CD14-positive monocyte (primary cell): ENCODE results near the gene CAMSAP3. TPM values are rescaled to one million over a fixed set of nuclear protein-coding genes. Genes with fewer than 3 reads are reported as not detected.

ENCODE experiments used
- DNase-seq, 3 donors: peaks; one replicate each; pipeline ENCODE4 v3.0.0-alpha.2; 2011 to 2022
- H2AFZ ChIP-seq: 2 replicates; pipeline ENCODE4 v1.6.0; 2012; ENCODE audit warnings: mild to moderate bottlenecking, low read depth, low read length, inconsistent platforms; ENCODE audit not compliant: insufficient read depth, poor library complexity, severe bottlenecking
- H3K27ac ChIP-seq, 2 donors: 1 replicate in 1 of 2; 2 replicates in 1 of 2; pipeline ENCODE4 v1.5.1; 2012 to 2013; ENCODE audit warnings: low read length in 2 of 2, control low read depth in 1 of 2, inconsistent platforms in 1 of 2, low read depth in 1 of 2, mild to moderate bottlenecking in 1 of 2
- H3K27me3 ChIP-seq, 2 donors: one replicate each; pipeline versions ENCODE4 v1.6.0 to v1.6.1; 2011 to 2013; ENCODE audit warnings: low read length in 2 of 2; ENCODE audit not compliant: control insufficient read depth in 2 of 2, insufficient read depth in 2 of 2
- H3K36me3 ChIP-seq, 2 donors: replicated peaks in 1 of 2; 1 replicate in 1 of 2; 2 replicates in 1 of 2; pipeline versions ENCODE4 v1.5.1 to v1.6.1; 2012 to 2013; ENCODE audit warnings: low read length in 2 of 2, control low read depth in 1 of 2, inconsistent platforms in 1 of 2, mild to moderate bottlenecking in 1 of 2; ENCODE audit not compliant: insufficient read depth in 2 of 2, control insufficient read depth in 1 of 2
- H3K4me1 ChIP-seq, 2 donors: 1 replicate in 1 of 2; 2 replicates in 1 of 2; pipeline versions ENCODE4 v1.5.1 to v1.6.1; 2012 to 2013; ENCODE audit warnings: low read length in 2 of 2, control low read depth in 1 of 2, inconsistent platforms in 1 of 2, mild to moderate bottlenecking in 1 of 2, moderate library complexity in 1 of 2; ENCODE audit not compliant: insufficient read depth in 2 of 2, control insufficient read depth in 1 of 2
- H3K4me2 ChIP-seq: replicated peaks from 2 replicates; pipeline ENCODE3; 2012; ENCODE audit warnings: low read length, moderate library complexity, mild to moderate bottlenecking; ENCODE audit not compliant: poor library complexity, severe bottlenecking; ENCODE audit errors: extremely low read depth
- H3K4me3 ChIP-seq, 3 experiments: fragments of 200-600 bp in 1 of 3; sonication (generic) in 1 of 3; replicated peaks in 1 of 3; 1 replicate in 2 of 3; 2 replicates in 1 of 3; pipeline ENCODE4 v1.5.1; 2011 to 2013; ENCODE audit warnings: low read length in 3 of 3, mild to moderate bottlenecking in 3 of 3, control low read depth in 2 of 3, low read depth in 2 of 3, inconsistent platforms in 1 of 3, moderate library complexity in 1 of 3
- H3K79me2 ChIP-seq: 2 replicates; pipeline ENCODE4 v1.6.0; 2012; ENCODE audit warnings: mild to moderate bottlenecking, control low read depth, inconsistent platforms, low read length, moderate library complexity; ENCODE audit not compliant: insufficient read depth
- H3K9ac ChIP-seq: 2 replicates; pipeline ENCODE4 v1.6.0; 2017; ENCODE audit warnings: low read length, mild to moderate bottlenecking; ENCODE audit not compliant: insufficient read depth, poor library complexity, severe bottlenecking
- H3K9me3 ChIP-seq, 2 donors: replicated peaks in 1 of 2; 1 replicate in 1 of 2; 2 replicates in 1 of 2; pipeline versions ENCODE4 v1.5.1 to v1.6.1; 2012 to 2013; ENCODE audit warnings: low read length in 2 of 2, control low read depth in 1 of 2; ENCODE audit not compliant: control insufficient read depth in 1 of 2, insufficient read depth in 1 of 2
- H4K20me1 ChIP-seq: 2 replicates; pipeline ENCODE4 v1.6.0; 2012; ENCODE audit warnings: mild to moderate bottlenecking, low read length, control low read depth, moderate library complexity; ENCODE audit not compliant: insufficient read depth
- H3K27ac Mint-ChIP-seq, 7 donors: one replicate each; pipeline ENCODE4 v1.8.0; 2020; ENCODE audit warnings: mild to moderate bottlenecking in 7 of 7, mixed read lengths in 7 of 7, moderate library complexity in 6 of 7, inconsistent platforms in 2 of 7
- H3K27me3 Mint-ChIP-seq, 3 donors: one replicate each; pipeline ENCODE4 v1.8.0; 2021 to 2022; ENCODE audit warnings: low read depth in 3 of 3, mild to moderate bottlenecking in 3 of 3, mixed read lengths in 3 of 3, moderate library complexity in 3 of 3, inconsistent platforms in 1 of 3
- H3K36me3 Mint-ChIP-seq, 2 donors: one replicate each; pipeline ENCODE4 v1.8.0; 2020; ENCODE audit warnings: mixed read lengths in 2 of 2, inconsistent platforms in 1 of 2, mild to moderate bottlenecking in 1 of 2
- H3K4me1 Mint-ChIP-seq: one replicate; pipeline ENCODE4 v1.8.0; 2020; ENCODE audit warnings: mild to moderate bottlenecking, mixed read lengths
- H3K4me3 Mint-ChIP-seq, 2 donors: one replicate each; pipeline ENCODE4 v1.8.0; 2020; ENCODE audit warnings: mild to moderate bottlenecking in 2 of 2, mixed read lengths in 2 of 2, moderate library complexity in 1 of 2
- H3K9me3 Mint-ChIP-seq, 7 donors: one replicate each; pipeline ENCODE4 v1.8.0; 2020 to 2022; ENCODE audit warnings: mixed read lengths in 7 of 7, mild to moderate bottlenecking in 6 of 7, moderate library complexity in 6 of 7, inconsistent platforms in 2 of 7
- CTCF ChIP-seq: fragments of 200-600 bp; IDR thresholded peaks from one replicate; pipeline ENCODE4 v1.8.0; 2022; ENCODE audit warnings: antibody characterized with exemption, mild to moderate bottlenecking
- WGBS: methylation state at CpG from one replicate; pipeline ENCODE4 v1.1.5; 2013; ENCODE audit warnings: missing lambda C conversion rate; ENCODE audit not compliant: insufficient coverage; 5-methylcytosine and 5-hydroxymethylcytosine counted together
- intact Hi-C, 2 donors: fragments of 100-400 bp; cut with micrococcal nuclease; formaldehyde crosslinking; loops; one replicate each; pipeline versions ENCODE4 v1.15.0 to v1.15.1; 2023
- polyA plus RNA-seq, 3 donors: library from polyadenylated mRNA; depleted of rRNA in 1 of 3; unstranded in 2 of 3; stranded (reverse) in 1 of 3; fragments of 300-500 nt in 2 of 3; fragments of >200 nt in 1 of 3; fragmentation: Illumina TruSeq in 2 of 3; gene quantifications; 1 replicate in 2 of 3; 2 replicates in 1 of 3; pipeline ENCODE4 v1.2.3, GENCODE V29; 2012 to 2021

Gene CAMSAP3
- polyA plus RNA-seq, 3 donors, result 0.05 TPM; not detected in 2

GRCh38 chr19:7550987-7551761 is 44.5 kb upstream of the CAMSAP3 start:
- no peak overlapping the region for H3K4me3 ChIP-seq
- no peaks in the 10 kb centered on the region for H3K79me2 ChIP-seq
- Mint-ChIP-seq H3K27ac (peak overlapping the region in 5 of 7 donors; percentile 15 to 75 (median 55)), H3K27me3 (peaks cover 0 to 2% (median 0%) of the 10 kb centered on the region in 3 donors), H3K36me3 (peaks cover 63 to 79% of the 10 kb centered on the region in 2 donors), H3K4me1 (peaks cover 11% of the 10 kb centered on the region), H3K4me3 (no peak overlapping the region), H3K9me3 (peaks cover 0 to 1% (median 0%) of the 10 kb centered on the region in 7 donors)
- H3K4me1 ChIP-seq, result peaks cover 5 to 8% of the 10 kb centered on the region in 2 donors
- WGBS, result 66% methylated on average over 27 of the region's 51 CpGs
- peaks cover 48 to 63% of the 10 kb centered on the region in 2 donors for H3K36me3 ChIP-seq
- no peak overlapping the region for H3K4me2 ChIP-seq
- no peak for DNase-seq
- no peak overlapping the region for H2AFZ ChIP-seq
- no peaks in the 10 kb centered on the region for H3K27me3 ChIP-seq
- intact Hi-C loops, result no loop called here
- no peak for TF ChIP-seq CTCF
- H3K9ac ChIP-seq, result no peak overlapping the region
- no peak overlapping the region for H3K27ac ChIP-seq
- no peaks in the 10 kb centered on the region for H3K9me3 ChIP-seq
- H4K20me1 ChIP-seq, result peaks cover 18% of the 10 kb centered on the region

GRCh38 chr19:7552781-7553180 is 42.9 kb upstream of the CAMSAP3 start:
- Mint-ChIP-seq H3K4me3 (no peak overlapping the region), H3K4me1 (peaks cover 4% of the 10 kb centered on the region), H3K27me3 (peaks cover 0 to 2% (median 0%) of the 10 kb centered on the region in 3 donors), H3K27ac (peak overlapping the region in 4 of 7 donors; percentile 21 to 73 (median 50)), H3K9me3 (peaks cover 0 to 1% (median 0%) of the 10 kb centered on the region in 7 donors), H3K36me3 (peaks cover 73 to 86% of the 10 kb centered on the region in 2 donors)
- Histone ChIP-seq H2AFZ (no peak overlapping the region), H3K79me2 (no peaks in the 10 kb centered on the region), H4K20me1 (peaks cover 18% of the 10 kb centered on the region), H3K4me1 (no peaks in the 10 kb centered on the region), H3K4me3 (no peak overlapping the region), H3K36me3 (peaks cover 62 to 79% of the 10 kb centered on the region in 2 donors), H3K27ac (no peak overlapping the region), H3K9me3 (no peaks in the 10 kb centered on the region), H3K9ac (no peak overlapping the region), H3K27me3 (no peaks in the 10 kb centered on the region), H3K4me2 (no peak overlapping the region)
- no peak for TF ChIP-seq CTCF
- 0% methylated on average over 1 of the region's 2 CpGs for WGBS
- intact Hi-C loops, result no loop called here
- DNase-seq, result no peak
